ENCODE results near the gene AGPAT4.

Gene AGPAT4

GRCh38 chr6:161279677-161280415 lies 6.0 kb upstream of the AGPAT4 start:
- no peak for DNase-seq

GRCh38 chr6:161276605-161277155 lies 2.8 kb upstream of the AGPAT4 start:
- no peak for DNase-seq

GRCh38 chr6:161274898-161275297 lies 1.0 kb upstream of the AGPAT4 start:
- no peak for DNase-seq

GRCh38 chr6:161274488-161274858 lies 612 bp upstream of the AGPAT4 start:
- DNase-seq: no peak

- peak; percentile 77 for DNase-seq
These were observed 548 bp downstream of the AGPAT4 start for GRCh38 chr6:161273274-161273751.

- no peak for DNase-seq
These were observed 1.1 kb downstream of the AGPAT4 start for GRCh38 chr6:161272635-161273273.

- DNase-seq: no peak
These were observed 2.4 kb downstream of the AGPAT4 start for GRCh38 chr6:161271343-161272030.

GRCh38 chr6:161270116-161270515 lies 3.7 kb downstream of the AGPAT4 start:
- no peak for DNase-seq

GRCh38 chr6:161269310-161269709 lies 4.6 kb downstream of the AGPAT4 start:
- DNase-seq: no peak

- no peak for DNase-seq
These were observed 5.2 kb downstream of the AGPAT4 start for GRCh38 chr6:161268531-161269210.

- DNase-seq: no peak
These were observed 7.2 kb downstream of the AGPAT4 start for GRCh38 chr6:161266513-161267230.

GRCh38 chr6:161265975-161266374 lies 7.9 kb downstream of the AGPAT4 start:
- DNase-seq: no peak

- no peak for DNase-seq
These were observed 8.3 kb downstream of the AGPAT4 start for GRCh38 chr6:161265554-161265953.

- DNase-seq: no peak
These were observed 9.7 kb downstream of the AGPAT4 start for GRCh38 chr6:161264181-161264580.

- DNase-seq: no peak
These were observed 12.0 kb downstream of the AGPAT4 start for GRCh38 chr6:161261816-161262215.

- no peak for DNase-seq
These were observed 12.5 kb downstream of the AGPAT4 start for GRCh38 chr6:161261325-161261724.

- no peak for DNase-seq
These were observed 14.6 kb downstream of the AGPAT4 start for GRCh38 chr6:161259302-161259701.

GRCh38 chr6:161257793-161258457 lies 15.9 kb downstream of the AGPAT4 start:
- DNase-seq: no peak

GRCh38 chr6:161256407-161256806 lies 17.5 kb downstream of the AGPAT4 start:
- DNase-seq: no peak

- DNase-seq: no peak
These were observed 18.3 kb downstream of the AGPAT4 start for GRCh38 chr6:161255518-161255917.

GRCh38 chr6:161254464-161255253 lies 19.2 kb downstream of the AGPAT4 start:
- DNase-seq: no peak
